NCI-H1105 (cell line): Measurements from ENCODE around the gene CEP83.

Experiments used
- DNase-seq: peaks from one replicate; lab custom pipeline; 2025; lab: John Stamatoyannopoulos, UW

Gene CEP83

DNA sequence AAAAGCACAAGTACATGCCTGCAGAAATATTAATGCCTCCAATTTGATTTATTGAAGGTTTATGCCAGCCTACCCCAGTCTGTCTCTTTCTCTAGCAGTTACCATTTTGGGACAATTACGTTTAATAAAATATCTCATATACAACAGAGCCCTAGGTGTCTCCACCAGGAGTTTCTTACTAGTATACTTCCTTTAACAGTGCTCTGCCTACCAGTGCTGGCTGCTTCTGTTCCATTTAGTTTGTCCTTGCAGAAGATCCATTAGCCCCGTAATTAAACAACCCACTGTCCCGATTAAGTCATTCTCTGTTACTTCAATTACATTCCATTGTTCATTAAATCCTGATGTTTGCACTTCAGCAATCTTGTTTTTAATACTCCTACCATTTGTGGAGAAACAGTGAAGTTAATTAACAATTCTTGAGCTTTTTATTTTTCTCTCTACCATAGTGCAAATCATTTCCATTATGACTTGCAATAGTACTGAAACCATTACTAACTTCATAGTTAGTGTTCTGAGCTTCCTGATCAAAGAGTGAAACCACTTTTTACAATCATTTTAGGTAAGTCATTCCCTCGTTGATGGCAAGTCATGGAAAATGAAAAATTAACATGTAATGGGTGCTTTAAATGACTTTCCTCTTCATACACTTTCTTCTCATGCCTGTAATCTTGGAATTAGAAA is 190.2 kb downstream of the CEP83 start:
- DNase-seq: no peak

DNA sequence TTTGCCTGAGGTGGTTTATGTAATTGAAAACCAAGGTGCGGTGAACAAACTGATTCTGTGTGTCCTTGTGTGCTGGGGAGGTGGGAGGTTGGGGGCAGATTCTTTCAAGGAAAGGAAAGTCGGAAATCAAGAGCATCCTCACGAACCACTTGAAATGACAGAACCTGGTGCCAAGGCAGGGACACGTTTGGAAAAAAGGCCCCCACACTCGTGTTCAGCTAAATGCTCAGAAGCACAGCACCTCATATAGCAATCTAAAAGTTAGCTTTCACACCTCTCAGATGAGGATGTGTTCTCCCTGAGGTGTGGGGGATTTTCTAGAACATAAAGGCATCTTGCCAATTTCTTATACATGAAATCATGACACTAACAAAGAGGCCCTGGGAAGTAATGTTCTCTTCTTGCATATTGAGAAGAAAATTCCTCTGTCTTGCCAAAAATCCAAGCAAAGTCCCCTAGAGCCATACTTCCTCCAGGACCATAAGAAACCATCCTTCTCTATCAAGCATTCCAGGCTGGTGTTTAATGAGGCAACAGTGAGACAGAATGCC is 191.7 kb downstream of the CEP83 start:
- DNase-seq: no peak

DNA sequence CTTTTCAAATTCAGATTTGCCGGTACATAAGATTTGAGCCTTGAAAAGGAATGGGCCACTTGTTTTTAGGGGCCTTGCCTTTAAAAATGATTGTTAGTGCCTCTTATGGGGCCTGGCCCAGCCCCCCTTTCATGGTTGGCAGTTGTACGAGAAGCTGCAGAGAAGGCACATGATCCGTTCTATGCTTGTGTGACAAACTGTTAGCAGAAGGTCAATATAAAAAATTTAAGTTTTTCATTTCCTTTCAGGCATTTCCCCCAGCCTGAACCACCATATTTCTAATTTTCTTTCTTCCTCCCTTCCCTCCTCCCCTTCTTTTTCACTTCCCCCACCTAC is 192.2 kb downstream of the CEP83 start:
- DNase-seq: no peak

DNA sequence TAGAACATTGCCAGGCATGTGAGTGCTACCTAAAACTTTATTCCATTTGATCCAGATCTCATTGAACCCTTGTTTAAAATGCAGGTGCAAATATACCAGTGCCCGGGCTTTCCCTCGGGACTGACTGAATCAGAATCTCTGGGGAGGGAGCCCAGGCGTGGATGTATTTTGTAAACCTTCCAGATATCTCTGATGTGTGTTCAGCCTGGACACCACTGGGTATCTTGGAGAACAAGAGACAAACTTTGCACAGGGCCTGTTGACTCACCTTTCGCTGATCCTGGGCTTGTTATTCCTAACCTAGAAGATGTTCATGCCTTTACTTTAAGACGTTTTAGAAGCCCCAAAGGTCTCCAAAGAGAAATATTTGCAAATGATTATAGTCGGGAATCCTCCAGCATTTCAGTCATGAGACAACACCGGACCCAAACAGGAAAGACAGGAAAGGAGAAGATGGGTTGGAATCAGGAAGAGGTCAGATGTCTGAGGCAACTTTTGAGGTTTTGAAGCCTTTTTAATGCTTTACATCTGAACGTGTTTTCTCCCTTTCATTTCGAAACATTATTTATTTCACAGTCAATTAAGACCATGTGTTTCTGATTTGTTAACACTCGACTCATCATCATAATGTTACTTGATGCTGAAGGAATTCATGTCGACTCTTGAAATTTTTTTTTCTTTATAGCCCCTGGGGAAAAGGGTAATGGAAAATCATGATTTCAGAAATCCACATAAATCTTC is 192.7 kb downstream of the CEP83 start:
- no peak for DNase-seq

DNA sequence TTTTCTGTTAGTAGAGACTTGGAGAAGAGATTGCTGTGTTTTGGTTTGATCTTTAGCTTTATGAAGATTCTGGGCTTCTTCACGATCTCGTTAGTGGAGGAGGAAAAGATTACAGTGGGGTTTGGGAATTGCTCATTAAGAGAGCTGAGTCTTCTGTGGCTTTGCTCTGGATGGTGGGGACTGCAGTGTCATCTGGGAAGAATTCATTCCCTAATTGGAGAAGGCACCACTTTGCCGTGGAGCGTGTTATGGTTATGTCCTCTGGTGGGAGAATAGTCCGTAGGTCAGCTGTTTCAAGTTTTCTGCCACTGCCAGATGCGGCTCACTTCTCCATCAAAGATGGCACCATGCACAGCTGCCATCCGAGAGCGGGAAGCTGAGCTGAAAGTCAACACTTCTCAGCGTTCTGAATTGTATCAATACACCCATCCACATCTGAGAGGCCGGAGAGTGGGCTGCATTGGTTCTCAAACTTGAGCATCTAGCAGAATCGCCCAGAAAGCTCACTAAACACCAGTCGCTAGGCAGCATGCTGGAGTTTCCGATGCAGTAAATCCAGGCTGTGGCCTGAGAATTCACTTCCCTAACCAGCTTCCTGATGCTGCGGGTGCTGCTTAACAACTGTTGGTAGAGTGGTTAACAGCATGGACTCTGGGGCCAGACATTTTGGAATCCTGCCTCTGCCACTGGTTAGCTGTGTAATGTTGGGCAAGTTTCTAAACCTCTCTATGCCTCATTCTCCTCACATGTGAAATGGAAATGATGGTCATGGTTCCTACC is 193.5 kb downstream of the CEP83 start:
- DNase-seq: no peak

DNA sequence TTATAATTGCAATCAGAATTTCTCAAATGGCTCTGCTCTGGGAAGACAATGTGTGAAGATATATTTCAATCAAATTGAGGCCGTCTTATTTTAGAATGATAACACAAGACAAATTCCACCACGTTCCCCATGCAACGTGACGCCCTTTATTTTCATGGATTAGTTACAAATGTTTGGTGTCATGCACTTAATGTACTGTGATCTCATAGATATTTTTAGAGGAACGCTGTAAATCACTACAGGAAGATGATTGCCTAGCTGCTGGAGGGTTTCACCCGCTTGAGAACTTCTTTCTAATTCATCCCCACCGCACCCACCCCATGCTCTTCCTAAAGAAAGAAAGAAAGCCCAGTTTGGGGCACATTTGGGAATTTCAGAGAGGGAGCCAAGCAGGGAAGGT is 194.1 kb downstream of the CEP83 start:
- DNase-seq: no peak

DNA sequence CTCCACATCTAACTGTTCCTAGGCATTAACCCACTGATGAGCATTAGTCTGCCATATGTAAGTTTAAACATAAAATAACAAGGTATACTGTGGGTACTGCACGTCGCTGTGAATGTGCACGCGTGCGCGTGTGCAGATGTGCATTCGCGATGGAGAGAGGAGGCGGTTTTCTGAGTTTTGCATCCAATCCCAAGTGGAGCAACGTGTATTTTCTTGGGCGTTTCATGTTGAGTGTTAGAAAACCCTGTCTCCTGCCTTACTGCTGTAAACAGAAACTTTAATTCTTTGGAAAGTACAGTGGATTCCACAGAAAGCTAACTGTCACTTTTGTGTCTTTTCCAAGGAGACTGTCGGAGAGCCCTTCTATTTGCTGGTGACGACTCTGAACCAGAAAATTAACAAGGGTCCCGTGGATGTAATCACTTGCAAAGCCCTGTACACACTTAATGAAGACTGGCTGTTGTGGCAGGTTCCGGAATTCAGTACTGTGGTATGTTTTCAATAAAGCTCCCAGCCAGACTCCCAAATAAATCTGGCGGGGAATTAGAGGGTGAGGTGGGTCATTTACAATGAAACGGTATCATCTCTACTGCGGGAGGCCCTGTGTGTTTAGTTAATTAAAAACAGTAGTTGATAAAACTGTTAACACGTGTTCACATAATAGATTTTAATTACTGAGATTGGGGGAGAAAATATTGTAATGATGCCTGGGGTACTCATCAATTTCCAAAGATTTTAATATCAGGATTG is 194.8 kb downstream of the CEP83 start:
- no peak for DNase-seq

DNA sequence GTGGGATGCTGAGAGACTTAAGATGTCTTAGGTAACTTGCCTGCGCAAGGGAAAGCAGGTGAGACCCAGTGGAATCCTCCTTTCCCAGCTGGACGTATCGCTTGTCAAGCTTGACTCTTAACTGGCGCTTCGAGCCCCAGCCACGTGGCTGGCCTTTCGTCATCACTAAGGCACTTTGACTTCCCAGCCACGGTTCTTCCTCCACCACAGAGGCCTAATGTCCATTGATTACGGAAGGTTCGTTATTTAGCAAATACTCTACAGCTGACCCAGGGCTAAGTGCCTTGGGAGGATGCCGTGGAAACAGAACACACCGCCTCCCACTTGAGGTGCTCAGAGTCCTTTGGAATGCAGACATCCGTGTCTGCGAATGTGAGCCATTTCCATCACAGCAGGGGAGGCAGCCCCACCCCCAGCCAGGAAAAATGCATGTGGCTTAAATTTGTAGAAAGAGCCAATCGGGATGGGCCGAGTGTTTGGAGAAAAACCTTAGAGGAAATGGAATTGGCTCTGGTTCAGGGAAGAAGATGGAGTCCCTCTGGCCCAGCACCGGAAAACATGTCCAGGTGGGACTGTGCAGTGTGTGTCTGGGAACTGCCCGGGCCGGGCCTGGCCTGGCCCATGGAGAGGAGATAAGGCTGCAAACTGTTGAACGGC is 195.6 kb downstream of the CEP83 start:
- DNase-seq: no peak

DNA sequence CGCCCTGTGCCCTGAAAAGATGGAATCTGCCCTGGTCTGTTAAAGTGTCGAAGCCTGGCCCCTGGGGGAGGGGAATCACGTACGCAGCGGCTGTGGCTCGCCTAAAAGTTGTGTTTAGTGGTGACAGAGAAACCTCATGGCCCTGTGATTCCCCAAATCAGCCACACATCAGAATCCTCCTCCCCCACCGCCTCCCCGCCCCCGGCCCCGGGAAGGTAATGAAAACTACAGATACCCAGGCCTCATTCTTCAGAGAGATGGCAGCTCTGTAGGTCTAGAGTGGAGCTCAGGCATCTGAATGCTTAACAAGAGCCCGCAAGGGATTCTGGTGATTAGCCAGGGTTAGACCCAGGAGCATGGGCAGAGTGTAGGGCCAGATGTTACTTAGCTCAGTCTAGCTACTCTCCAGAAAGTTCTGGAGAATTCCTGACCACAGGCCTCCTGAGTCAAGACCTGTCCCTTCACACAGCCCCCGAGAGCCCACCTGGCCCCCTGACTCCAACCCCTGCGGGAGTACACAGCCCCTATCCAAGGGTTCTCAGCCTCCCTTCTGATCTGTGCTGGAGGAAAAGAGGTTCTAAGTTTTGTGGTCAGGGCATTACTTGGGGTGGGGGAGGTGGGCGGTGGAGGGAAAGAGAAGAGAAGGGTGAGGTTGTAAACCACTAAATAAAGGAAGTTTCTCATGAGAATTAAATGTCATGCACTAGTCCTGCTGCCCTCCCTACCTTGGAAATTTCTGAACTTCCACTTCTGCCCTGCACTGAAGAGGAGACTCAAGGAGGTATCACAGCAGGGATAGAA is 196.5 kb downstream of the CEP83 start:
- no peak for DNase-seq

DNA sequence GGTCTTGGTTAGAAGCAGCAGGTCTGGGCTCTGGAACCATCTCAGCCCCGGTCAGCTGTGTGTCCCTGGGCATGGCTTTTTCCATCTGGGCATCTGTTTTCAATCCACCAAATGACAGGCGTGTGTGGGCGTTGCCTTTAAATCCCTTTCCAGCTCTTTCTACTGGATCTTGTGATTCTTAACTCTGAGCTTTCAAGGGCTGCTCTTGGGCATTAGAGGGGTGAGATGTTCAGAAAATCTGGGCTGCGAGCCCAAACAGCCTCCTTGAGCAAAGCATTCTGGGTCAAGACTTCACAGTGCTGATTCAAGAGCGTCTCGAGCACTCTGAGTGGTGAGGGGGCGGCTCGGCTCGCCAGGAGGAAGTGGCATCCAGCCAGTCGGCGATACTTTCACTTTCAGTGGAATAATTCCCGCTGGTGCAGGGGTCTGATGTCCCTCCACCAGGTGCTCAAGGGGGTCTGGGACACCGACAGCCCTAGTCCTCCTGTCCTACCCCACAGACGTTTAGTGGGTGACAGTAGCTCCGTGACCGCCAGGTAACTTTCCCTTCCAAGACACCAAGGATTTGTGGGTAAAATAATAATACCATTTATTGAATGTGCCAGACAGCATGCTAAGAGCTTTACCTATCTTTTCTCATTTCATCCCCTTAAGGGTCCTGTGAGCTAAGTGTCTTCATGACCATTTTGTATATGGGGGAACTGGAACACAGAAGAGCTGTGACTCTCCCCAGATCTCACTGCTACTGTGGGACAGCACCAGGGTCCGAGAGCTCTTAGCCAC is 197.2 kb downstream of the CEP83 start:
- DNase-seq: peak; percentile 64

DNA sequence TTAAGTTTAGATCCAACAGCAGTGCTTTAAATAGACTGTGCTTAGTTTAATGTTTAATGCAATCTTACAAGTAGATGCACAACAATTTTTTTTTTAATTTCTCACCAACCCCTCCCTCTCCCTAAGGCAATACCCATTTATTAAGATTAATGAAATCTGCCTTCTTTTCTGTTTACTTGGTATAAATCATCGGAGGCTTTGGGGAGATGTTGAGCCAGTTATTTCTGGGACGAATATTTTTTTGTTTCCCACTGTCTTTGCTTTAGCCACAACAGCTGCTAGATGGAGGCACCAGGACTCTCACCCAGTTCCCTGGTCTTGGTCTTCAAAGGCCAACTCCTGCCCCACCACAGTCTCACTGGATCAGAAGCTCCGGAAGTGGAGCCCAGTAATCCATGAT is 197.9 kb downstream of the CEP83 start:
- DNase-seq: no peak

DNA sequence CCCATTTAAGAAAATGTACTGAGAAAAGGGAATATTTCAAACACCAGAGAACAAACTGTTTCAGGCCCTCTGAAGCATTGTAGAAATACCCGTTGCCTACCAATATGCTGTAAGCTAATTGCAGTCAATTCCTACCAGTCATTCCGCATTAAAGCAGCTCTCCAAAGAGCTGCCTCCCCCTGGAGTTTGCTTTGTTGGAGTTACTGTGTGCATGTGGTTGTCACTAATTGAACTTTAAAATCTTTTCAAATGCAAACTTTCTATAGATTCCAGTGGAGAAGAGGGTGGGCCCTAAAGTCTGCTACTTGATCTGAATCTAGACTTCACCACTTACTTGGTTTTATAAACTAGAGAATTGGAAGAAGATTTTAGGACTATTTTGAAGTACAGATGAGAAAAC is 198.5 kb downstream of the CEP83 start:
- no peak for DNase-seq

DNA sequence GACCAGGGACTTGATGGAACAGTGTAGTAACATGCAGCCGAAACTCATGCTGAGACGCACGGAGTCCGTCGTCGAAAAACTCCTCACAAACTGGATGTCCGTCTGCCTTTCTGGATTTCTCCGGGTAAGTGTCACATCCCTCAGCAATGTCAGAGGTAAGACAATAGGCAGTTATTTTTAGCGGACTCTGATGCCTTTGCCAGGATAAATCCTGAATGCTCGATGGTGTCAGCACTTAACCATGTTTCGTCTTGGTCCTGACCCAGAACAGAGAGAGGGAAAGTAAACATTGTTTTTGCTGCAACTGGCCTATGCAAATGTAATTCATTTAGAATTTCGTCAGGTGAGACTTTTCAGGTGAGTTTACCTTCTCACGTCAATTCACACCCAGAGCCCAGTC is 198.9 kb downstream of the CEP83 start:
- DNase-seq: no peak

DNA sequence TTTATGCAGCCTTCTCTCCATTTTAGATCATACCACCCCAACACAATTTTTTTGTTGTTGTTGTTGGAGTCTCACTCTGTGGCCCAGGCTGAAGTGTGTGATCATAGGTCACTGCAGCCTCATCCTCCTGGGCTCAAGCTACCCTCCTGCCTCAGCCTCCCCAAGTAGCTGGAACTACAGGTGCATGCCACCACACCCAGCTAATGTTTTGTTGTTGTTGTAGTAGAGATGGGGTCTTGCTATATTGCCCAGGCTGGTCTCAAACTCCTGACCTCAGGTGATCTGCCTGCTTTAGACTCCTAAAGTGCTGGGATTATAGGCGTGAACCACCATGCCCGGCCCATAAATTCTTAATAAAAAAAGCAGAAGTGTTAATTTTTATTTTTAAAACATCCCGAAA is 199.7 kb downstream of the CEP83 start:
- DNase-seq: no peak

DNA sequence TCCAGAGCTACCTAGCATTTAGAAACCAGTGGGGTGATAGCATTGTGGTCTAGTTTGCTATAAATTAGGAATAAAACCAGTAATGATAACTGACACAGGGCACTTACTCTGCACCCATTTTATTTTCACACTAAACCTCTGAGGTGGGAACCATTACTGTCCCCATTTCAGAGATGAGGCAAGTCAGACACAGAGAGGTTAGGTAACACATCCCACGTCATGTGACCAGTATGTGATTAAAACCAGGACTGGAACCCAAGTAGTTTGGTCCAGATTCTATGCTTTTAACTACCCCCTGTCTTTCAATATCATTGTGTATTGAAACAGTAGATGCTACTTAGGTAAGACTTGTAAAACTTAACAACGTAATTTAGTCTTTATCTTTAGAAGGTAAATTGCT is 201.1 kb downstream of the CEP83 start:
- no peak for DNase-seq
